NT2/D1 (cell line): ENCODE results near the gene RARG.

Experiments used
- SUZ12 ChIP-seq: IDR thresholded peaks from 2 replicates; pipeline ENCODE4 v1.6.1; 2011; ENCODE audit not compliant: insufficient read length, insufficient read depth; ENCODE audit errors: extremely low read depth
- YY1 ChIP-seq: IDR thresholded peaks from 2 replicates; pipeline ENCODE4 v1.6.1; 2011; ENCODE audit not compliant: insufficient read length, insufficient read depth
- ZNF274 ChIP-seq: IDR thresholded peaks from 2 replicates; pipeline ENCODE4 v1.6.1; 2011; ENCODE audit warnings: mild to moderate bottlenecking, low read depth, low read length

DNA sequence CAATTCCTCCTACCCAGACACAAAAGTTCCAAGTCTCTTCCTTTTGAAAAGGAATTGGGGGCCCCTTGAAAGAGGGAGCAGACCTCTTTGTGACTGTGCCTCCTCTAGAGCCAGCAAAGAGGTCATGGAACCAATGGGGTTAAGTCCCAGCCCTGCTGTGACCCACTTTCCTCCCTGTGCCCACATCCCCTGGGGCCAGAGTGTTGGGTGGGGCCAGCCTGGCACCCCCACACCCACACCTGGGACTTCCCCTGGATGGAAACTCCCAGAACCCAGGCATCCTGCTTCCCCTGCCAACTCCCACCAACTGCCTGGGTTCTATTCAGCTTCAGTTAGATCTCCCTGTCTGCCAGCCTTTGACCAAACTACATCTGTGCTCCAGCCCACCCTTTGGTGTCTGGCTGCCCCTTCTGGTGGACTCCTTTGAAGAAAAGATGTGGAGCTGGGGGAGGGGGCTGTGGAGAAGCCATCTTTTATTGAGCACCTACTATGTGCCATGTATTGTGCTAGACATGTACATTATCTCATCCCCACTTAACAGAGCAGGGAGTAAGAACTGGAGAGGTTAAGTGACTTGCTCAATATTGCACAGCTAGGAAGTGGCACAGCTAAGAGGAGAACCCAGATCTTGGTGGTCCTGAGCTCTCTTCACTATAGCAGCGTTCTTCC, 4.6 kb upstream of the RARG start:
- no peak for TF ChIP-seq YY1
- no peak for TF ChIP-seq ZNF274
- no peak for TF ChIP-seq SUZ12
